HL-60 (cell line): Measurements from ENCODE around the gene TDRD3.

Source experiments
- DNase-seq, 2 experiments: peaks; one replicate each; pipeline ENCODE4 v3.0.0-alpha.2; 2010 to 2020; ENCODE audit warnings: low read depth in 1 of 2, low spot score in 1 of 2
- H3K27ac ChIP-seq: fragments of 250-450 bp; sonication (Bioruptor Pico); replicated peaks from 2 replicates; pipeline ENCODE4 v1.5.1; 2020; ENCODE audit warnings: mild to moderate bottlenecking, moderate library complexity
- H3K27me3 ChIP-seq: fragments of 250-450 bp; sonication (Bioruptor Pico); 2 replicates; pipeline ENCODE4 v1.5.1; 2021; ENCODE audit warnings: mild to moderate bottlenecking, moderate library complexity; ENCODE audit not compliant: insufficient read depth, poor library complexity, severe bottlenecking
- H3K4me3 ChIP-seq: replicated peaks from 2 replicates; pipeline ENCODE4 v1.5.1; 2011; ENCODE audit warnings: mild to moderate bottlenecking, control low read depth, low read length; ENCODE audit not compliant: insufficient read depth
- GABPA ChIP-seq: IDR thresholded peaks from 2 replicates; pipeline ENCODE4 v1.6.1; 2012; ENCODE audit warnings: low read depth
- POLR2AphosphoS5 ChIP-seq: IDR thresholded peaks from 2 replicates; pipeline ENCODE4 v1.6.1; 2012; ENCODE audit warnings: low read depth
- SPI1 ChIP-seq: IDR thresholded peaks from 2 replicates; pipeline ENCODE4 v1.6.1; 2012; ENCODE audit warnings: low read depth, mild to moderate bottlenecking, borderline replicate concordance
- TF ChIP-seq, protein P1 (sequence below): IDR thresholded peaks from one replicate; pipeline ENCODE4 v1.5.1; 2011; ENCODE audit warnings: low read length, control low read depth, inconsistent platforms; ENCODE audit not compliant: insufficient read depth
- TF ChIP-seq, protein P2 (sequence below): IDR thresholded peaks from 2 replicates; pipeline ENCODE4 v1.6.1; 2012; ENCODE audit warnings: low read depth; ENCODE audit not compliant: insufficient replicate concordance

TDRD3 gene

DNA sequence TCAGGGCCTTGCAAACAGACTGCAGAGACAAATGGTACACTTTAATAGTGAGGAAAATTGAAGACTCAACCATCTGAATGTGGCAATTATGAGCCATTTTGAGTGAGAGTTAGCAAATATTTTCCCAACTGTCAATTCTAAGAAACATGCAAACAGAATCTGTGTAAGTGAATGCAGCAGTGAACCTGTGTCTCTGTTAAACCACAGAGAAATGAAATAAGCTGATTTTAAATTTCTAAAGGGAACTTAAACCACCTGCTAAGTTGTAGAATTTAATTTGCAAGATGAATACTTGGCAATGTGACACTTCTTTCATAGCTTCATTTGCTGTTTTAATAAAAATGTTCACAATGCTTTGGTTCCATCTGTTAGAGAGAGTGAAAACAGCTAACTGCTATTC is 42.0 kb upstream of the TDRD3 start:
- Histone ChIP-seq H3K4me3 (no peak overlapping the region), H3K27me3 (no peaks in the 10 kb centered on the region), H3K27ac (no peak overlapping the region)
- DNase-seq: no peak
- TF ChIP-seq, protein P1, sequence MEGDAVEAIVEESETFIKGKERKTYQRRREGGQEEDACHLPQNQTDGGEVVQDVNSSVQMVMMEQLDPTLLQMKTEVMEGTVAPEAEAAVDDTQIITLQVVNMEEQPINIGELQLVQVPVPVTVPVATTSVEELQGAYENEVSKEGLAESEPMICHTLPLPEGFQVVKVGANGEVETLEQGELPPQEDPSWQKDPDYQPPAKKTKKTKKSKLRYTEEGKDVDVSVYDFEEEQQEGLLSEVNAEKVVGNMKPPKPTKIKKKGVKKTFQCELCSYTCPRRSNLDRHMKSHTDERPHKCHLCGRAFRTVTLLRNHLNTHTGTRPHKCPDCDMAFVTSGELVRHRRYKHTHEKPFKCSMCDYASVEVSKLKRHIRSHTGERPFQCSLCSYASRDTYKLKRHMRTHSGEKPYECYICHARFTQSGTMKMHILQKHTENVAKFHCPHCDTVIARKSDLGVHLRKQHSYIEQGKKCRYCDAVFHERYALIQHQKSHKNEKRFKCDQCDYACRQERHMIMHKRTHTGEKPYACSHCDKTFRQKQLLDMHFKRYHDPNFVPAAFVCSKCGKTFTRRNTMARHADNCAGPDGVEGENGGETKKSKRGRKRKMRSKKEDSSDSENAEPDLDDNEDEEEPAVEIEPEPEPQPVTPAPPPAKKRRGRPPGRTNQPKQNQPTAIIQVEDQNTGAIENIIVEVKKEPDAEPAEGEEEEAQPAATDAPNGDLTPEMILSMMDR: no peak
- TF ChIP-seq, protein P2, sequence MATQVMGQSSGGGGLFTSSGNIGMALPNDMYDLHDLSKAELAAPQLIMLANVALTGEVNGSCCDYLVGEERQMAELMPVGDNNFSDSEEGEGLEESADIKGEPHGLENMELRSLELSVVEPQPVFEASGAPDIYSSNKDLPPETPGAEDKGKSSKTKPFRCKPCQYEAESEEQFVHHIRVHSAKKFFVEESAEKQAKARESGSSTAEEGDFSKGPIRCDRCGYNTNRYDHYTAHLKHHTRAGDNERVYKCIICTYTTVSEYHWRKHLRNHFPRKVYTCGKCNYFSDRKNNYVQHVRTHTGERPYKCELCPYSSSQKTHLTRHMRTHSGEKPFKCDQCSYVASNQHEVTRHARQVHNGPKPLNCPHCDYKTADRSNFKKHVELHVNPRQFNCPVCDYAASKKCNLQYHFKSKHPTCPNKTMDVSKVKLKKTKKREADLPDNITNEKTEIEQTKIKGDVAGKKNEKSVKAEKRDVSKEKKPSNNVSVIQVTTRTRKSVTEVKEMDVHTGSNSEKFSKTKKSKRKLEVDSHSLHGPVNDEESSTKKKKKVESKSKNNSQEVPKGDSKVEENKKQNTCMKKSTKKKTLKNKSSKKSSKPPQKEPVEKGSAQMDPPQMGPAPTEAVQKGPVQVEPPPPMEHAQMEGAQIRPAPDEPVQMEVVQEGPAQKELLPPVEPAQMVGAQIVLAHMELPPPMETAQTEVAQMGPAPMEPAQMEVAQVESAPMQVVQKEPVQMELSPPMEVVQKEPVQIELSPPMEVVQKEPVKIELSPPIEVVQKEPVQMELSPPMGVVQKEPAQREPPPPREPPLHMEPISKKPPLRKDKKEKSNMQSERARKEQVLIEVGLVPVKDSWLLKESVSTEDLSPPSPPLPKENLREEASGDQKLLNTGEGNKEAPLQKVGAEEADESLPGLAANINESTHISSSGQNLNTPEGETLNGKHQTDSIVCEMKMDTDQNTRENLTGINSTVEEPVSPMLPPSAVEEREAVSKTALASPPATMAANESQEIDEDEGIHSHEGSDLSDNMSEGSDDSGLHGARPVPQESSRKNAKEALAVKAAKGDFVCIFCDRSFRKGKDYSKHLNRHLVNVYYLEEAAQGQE: no peak
- TF ChIP-seq POLR2AphosphoS5 (no peak), SPI1 (no peak), GABPA (no peak)

GRCh38 chr13:60356970-60357369 is 40.0 kb upstream of the TDRD3 start:
- H3K27me3 ChIP-seq: no peaks in the 10 kb centered on the region
- H3K4me3 ChIP-seq: no peak overlapping the region
- H3K27ac ChIP-seq: no peak overlapping the region
- TF ChIP-seq, protein P1: no peak
- TF ChIP-seq, protein P2: no peak
- TF ChIP-seq GABPA (no peak), POLR2AphosphoS5 (no peak), SPI1 (peak; percentile 94)
- no peak for DNase-seq

DNA sequence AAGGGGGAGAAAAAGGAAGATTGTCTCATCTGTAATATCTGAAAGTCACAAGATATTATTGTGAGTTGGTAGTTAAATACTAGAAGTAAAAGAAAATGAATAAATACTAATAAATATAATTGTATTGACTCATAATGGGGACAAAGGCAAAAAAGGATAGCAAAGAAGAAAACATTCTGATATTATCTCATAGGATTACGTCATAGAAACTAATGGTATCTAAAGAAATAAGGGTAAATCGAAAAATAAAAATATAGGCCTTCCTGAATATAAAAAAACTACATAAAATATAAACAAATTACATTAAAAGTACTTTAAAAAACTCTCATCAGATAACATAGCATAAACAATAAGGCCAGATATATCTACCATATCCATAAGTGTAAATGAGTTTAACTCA is 38.6 kb upstream of the TDRD3 start:
- Histone ChIP-seq H3K27me3 (no peaks in the 10 kb centered on the region), H3K4me3 (no peak overlapping the region), H3K27ac (no peak overlapping the region)
- no peak for DNase-seq
- no peak for TF ChIP-seq GABPA
- TF ChIP-seq, protein P1: no peak
- TF ChIP-seq SPI1: no peak
- TF ChIP-seq, protein P2: no peak
- TF ChIP-seq POLR2AphosphoS5: no peak
